Measurements from ENCODE around the gene ITCH. TPM values are rescaled to one million over a fixed set of nuclear protein-coding genes. Genes with fewer than 3 reads are reported as not detected.
"Not testable (repeated sequence)": the region's sequence is repeated elsewhere in the genome, so short reads cannot be mapped to it uniquely, and the experiment has no call there.

The ITCH gene
- total RNA-seq, 2 donors from 2014 or later: 35.6 to 40.2 TPM

- no peaks in the 10 kb centered on the region for H3K27me3 ChIP-seq
- H3K36me3 ChIP-seq: no peaks in the 10 kb centered on the region
- H3K9me3 ChIP-seq: no peaks in the 10 kb centered on the region
- no peak for DNase-seq (ENCODE audit: low spot score)
- H3K4me1 ChIP-seq: peaks cover 0 to 36% of the 10 kb centered on the region in 2 donors
- no peak for TF ChIP-seq CTCF (IDR thresholded peaks at IDR 0.05)
- H3K27ac ChIP-seq: no peak overlapping the region
- H3K4me3 ChIP-seq: no peak overlapping the region
Measured at GRCh38 chr20:34404803-34405202, 41.7 kb downstream of the ITCH start.

DNA sequence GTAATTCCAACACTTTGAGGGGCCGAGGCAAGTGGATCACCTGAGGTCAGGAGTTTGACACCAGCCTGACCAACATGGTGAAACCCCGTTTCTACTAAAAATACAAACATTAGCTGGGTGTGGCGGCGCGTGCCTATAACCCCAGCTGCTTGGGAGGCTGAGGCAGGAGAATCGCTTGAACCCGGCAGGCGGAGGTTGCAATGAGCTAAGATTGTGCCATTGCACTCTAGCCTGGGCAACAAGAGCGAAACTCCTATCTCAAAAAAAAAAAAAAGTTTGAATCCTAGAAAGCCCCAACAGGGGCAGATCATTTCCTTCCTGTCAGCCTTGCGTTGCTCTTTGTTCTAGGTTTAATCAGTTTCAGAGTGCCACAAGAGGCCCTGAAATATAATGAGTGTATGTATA is 42.2 kb downstream of the ITCH start:
- not testable (repeated sequence) for H3K4me3 ChIP-seq; H3K27me3 ChIP-seq; DNase-seq (ENCODE audit: low spot score); H3K27ac ChIP-seq; H3K9me3 ChIP-seq; H3K36me3 ChIP-seq
- H3K4me1 ChIP-seq: peaks cover 0 to 36% of the 10 kb centered on the region in 2 donors

DNA sequence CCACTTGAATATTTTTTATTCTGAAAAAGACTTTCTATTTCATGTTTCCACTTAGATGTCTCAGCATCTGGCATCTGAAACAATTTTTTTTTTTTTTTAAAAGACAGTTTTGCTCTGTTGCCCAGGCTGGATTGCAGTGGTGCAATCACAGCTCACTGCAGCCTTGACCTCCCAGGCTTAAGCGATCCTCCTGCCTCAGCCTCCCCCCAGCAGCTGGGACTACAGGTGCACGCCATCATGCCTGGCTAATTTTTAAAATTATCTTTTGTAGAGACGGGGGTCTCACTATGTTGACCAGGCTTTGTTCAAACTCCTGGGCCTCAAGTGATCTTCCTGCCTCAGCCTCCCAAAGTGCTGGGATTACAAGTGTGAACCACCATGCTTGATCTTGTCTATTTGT is 42.9 kb downstream of the ITCH start:
- H3K36me3 ChIP-seq; H3K4me3 ChIP-seq; H3K27ac ChIP-seq; H3K9me3 ChIP-seq; DNase-seq (ENCODE audit: low spot score); H3K27me3 ChIP-seq: not testable (repeated sequence)
- peaks cover 0 to 32% of the 10 kb centered on the region in 2 donors for H3K4me1 ChIP-seq

- Histone ChIP-seq H3K9me3 (no peaks in the 10 kb centered on the region), H3K27ac (no peak overlapping the region), H3K4me1 (peaks cover 0 to 24% of the 10 kb centered on the region in 2 donors), H3K27me3 (no peaks in the 10 kb centered on the region), H3K4me3 (no peak overlapping the region), H3K36me3 (peaks cover 10% of the 10 kb centered on the region)
- DNase-seq (ENCODE audit: low spot score): no peak
- TF ChIP-seq CTCF (IDR thresholded peaks at IDR 0.05): no peak
Measured at GRCh38 chr20:34407962-34408474, 44.9 kb downstream of the ITCH start.

- Histone ChIP-seq H3K27me3 (no peaks in the 10 kb centered on the region), H3K4me3 (no peak overlapping the region), H3K27ac (no peak overlapping the region), H3K36me3 (peaks cover 29% of the 10 kb centered on the region), H3K4me1 (peaks cover 0 to 16% of the 10 kb centered on the region in 2 donors), H3K9me3 (no peaks in the 10 kb centered on the region)
- TF ChIP-seq CTCF (IDR thresholded peaks at IDR 0.05): no peak
- DNase-seq (ENCODE audit: low spot score): no peak
Measured at GRCh38 chr20:34410336-34410735, 47.3 kb downstream of the ITCH start.

DNA sequence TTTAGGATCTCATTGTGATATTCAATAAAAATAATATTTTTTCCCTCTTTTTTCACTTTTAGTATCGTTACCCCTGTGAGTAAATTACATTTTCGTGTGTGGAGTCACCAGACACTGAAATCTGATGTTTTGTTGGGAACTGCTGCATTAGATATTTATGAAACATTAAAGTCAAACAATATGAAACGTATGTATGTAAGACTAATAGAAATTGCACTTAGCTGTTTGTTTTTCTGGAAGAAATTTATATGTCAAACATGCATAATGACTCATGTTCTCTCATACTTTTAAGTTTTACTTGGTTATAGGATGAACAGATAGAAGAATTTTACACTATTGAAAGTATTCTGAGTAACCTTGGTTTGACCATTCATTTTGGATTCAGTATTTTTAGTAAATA is 49.4 kb downstream of the ITCH start:
- Histone ChIP-seq H3K4me1 (peaks cover 0 to 13% of the 10 kb centered on the region in 2 donors), H3K27ac (no peak overlapping the region), H3K4me3 (no peak overlapping the region), H3K36me3 (peaks cover 30% of the 10 kb centered on the region), H3K27me3 (no peaks in the 10 kb centered on the region), H3K9me3 (no peaks in the 10 kb centered on the region)
- no peak for DNase-seq (ENCODE audit: low spot score)
- no peak for TF ChIP-seq CTCF (IDR thresholded peaks at IDR 0.05)

- not testable (repeated sequence) for H3K27me3 ChIP-seq; H3K9me3 ChIP-seq; DNase-seq (ENCODE audit: low spot score); H3K4me3 ChIP-seq; H3K27ac ChIP-seq
- Histone ChIP-seq H3K4me1 (peaks cover 0 to 13% of the 10 kb centered on the region in 2 donors), H3K36me3 (peaks cover 37% of the 10 kb centered on the region)
Measured at GRCh38 chr20:34414525-34414924, 51.5 kb downstream of the ITCH start.
